HepG2 (cell line): ENCODE measurements around the gene KRT15. TPM values are rescaled to one million over a fixed set of nuclear protein-coding genes. Genes with fewer than 3 reads are reported as not detected.

Experiments used
- ATAC-seq: fragments of 200-7000 bp; cut with Tn5 transposase; 3 replicates; pipeline ENCODE4 v1.9.1; 2020; ENCODE audit warnings: mild to moderate bottlenecking, moderate library complexity
- BruUV-seq: library from RNA; stranded (reverse); fragments of 400-500 nt; replicated peaks from 2 replicates; lab custom pipeline; 2021; lab: Mats Ljungman, UMichigan
- CTCF ChIA-PET: fragments of 300-600 bp; formaldehyde crosslinking; extraction: SDS; loops from one replicate; lab custom pipeline; 2021; ENCODE audit warnings: low total read pairs, inconsistent platforms, low intra/inter-chr PET ratio; lab: Yijun Ruan, JAX
- POLR2A ChIA-PET: fragments of 350-600 bp; sonication (Branson Sonifier 250); formaldehyde crosslinking; loops from one replicate; lab custom pipeline; 2020; ENCODE audit warnings: antibody characterized with exemption, inconsistent platforms; lab: Yijun Ruan, JAX
- DNase-seq: peaks from one replicate; pipeline ENCODE4 v3.0.0-alpha.2; 2015; ENCODE audit warnings: low spot score
- FAIRE-seq: peaks from 3 replicates; lab custom pipeline; 2011; peaks lifted over from hg19 to GRCh38; lab: Jason Lieb, UNC
- H2AFZ ChIP-seq: one replicate; pipeline ENCODE4 v1.6.1; 2011; ENCODE audit warnings: low read length, inconsistent platforms
- H3K27ac ChIP-seq: fragments of 300-600 bp; 3 replicates; pipeline ENCODE4 v1.8.0; 2011; ENCODE audit warnings: mixed run types, mild to moderate bottlenecking, mixed read lengths, low read length, inconsistent platforms; ENCODE audit not compliant: insufficient read depth; ENCODE audit errors: extremely low read length
- H3K27me3 ChIP-seq, 2 experiments: fragments of 200-600 bp in 1 of 2; 2 replicates in 1 of 2; 3 replicates in 1 of 2; pipeline versions ENCODE4 v1.6.0 to v1.8.0; 2011; ENCODE audit warnings: low read length in 2 of 2, mild to moderate bottlenecking in 2 of 2, moderate library complexity in 2 of 2, inconsistent platforms in 1 of 2; ENCODE audit not compliant: insufficient read depth in 2 of 2, control insufficient read depth in 1 of 2
- H3K36me3 ChIP-seq, 2 experiments: fragments of 200-600 bp in 1 of 2; replicated peaks in 1 of 2; 2 replicates in 1 of 2; 3 replicates in 1 of 2; pipeline versions ENCODE4 v1.5.1 to v1.8.0; 2011; ENCODE audit warnings: low read length in 2 of 2, inconsistent platforms in 1 of 2; ENCODE audit not compliant: insufficient read depth in 2 of 2, control insufficient read depth in 1 of 2
- H3K4me1 ChIP-seq: 2 replicates; pipeline ENCODE4 v1.5.1; 2012; ENCODE audit warnings: low read length, inconsistent platforms; ENCODE audit not compliant: insufficient read depth
- H3K4me2 ChIP-seq: 2 replicates; pipeline ENCODE4 v1.6.0; 2011; ENCODE audit warnings: low read depth, low read length, inconsistent platforms
- H3K4me3 ChIP-seq, 3 experiments: fragments of 200-600 bp in 1 of 3; sonication (generic), shearing (Covaris generic) in 1 of 3; replicated peaks in 1 of 3; 2 replicates each; pipeline ENCODE4 v1.5.1; 2011 to 2016; ENCODE audit warnings: low read length in 3 of 3, inconsistent platforms in 2 of 3, low read depth in 2 of 3, mild to moderate bottlenecking in 2 of 3, control low read depth in 1 of 3, mixed read lengths in 1 of 3; ENCODE audit not compliant: insufficient read depth in 1 of 3
- H3K79me2 ChIP-seq: one replicate; pipeline ENCODE4 v1.6.1; 2011; ENCODE audit warnings: low read length, inconsistent platforms; ENCODE audit not compliant: insufficient read depth
- H3K9ac ChIP-seq: 2 replicates; pipeline ENCODE4 v1.6.0; 2011; ENCODE audit warnings: mild to moderate bottlenecking, low read depth, low read length, inconsistent platforms; ENCODE audit not compliant: insufficient read depth
- H3K9me3 ChIP-seq: 2 replicates; pipeline ENCODE4 v1.5.1; 2012; ENCODE audit warnings: mild to moderate bottlenecking, low read length
- H4K20me1 ChIP-seq: 2 replicates; pipeline ENCODE4 v1.6.0; 2011; ENCODE audit warnings: inconsistent platforms, mild to moderate bottlenecking, low read length, moderate library complexity; ENCODE audit not compliant: insufficient read depth
- CEBPB ChIP-seq: IDR thresholded peaks from 2 replicates; pipeline ENCODE4 v1.6.1; 2011; ENCODE audit warnings: low read depth, low read length, improper control_type of control experiment, borderline replicate concordance
- CERS6 ChIP-seq: sonication (generic); formaldehyde crosslinking; IDR thresholded peaks from 2 replicates; pipeline ENCODE4 v1.5.0; 2020; ENCODE audit warnings: missing genetic modification reagents
- E2F1 ChIP-seq: sonication (generic); formaldehyde crosslinking; IDR thresholded peaks from 2 replicates; pipeline ENCODE4 v1.5.0; 2020; ENCODE audit warnings: missing genetic modification reagents
- NR2F1 ChIP-seq, 2 experiments: fragments of 450-650 bp in 1 of 2; formaldehyde crosslinking in 1 of 2; IDR thresholded peaks; 2 replicates each; pipeline versions ENCODE4 v1.5.0 to v1.6.1; 2016 to 2020; ENCODE audit warnings: mild to moderate bottlenecking in 1 of 2, missing compliant biosample characterization in 1 of 2, missing genetic modification reagents in 1 of 2, moderate library complexity in 1 of 2
- RFXANK ChIP-seq: IDR thresholded peaks from 2 replicates; pipeline ENCODE4 v1.6.1; 2016
- SIX4 ChIP-seq: sonication (generic); formaldehyde crosslinking; IDR thresholded peaks from 2 replicates; pipeline ENCODE4 v1.4.0; 2020; ENCODE audit warnings: missing genetic modification reagents
- SNAPC2 ChIP-seq: sonication (generic); formaldehyde crosslinking; IDR thresholded peaks from 2 replicates; pipeline ENCODE4 v1.8.1; 2022; ENCODE audit warnings: mild to moderate bottlenecking, missing genetic modification reagents
- ZNF136 ChIP-seq: sonication (generic); formaldehyde crosslinking; IDR thresholded peaks from 2 replicates; pipeline ENCODE4 v1.8.1; 2022; ENCODE audit warnings: low read depth, mild to moderate bottlenecking, moderate library complexity, missing genetic modification reagents
- ZNF329 ChIP-seq: sonication (generic); formaldehyde crosslinking; IDR thresholded peaks from 2 replicates; pipeline ENCODE4 v1.9.0; 2021; ENCODE audit warnings: low read depth, mild to moderate bottlenecking, missing genetic modification reagents
- ZNF503 ChIP-seq: sonication (generic); formaldehyde crosslinking; IDR thresholded peaks from 2 replicates; pipeline ENCODE4 v1.4.0; 2020; ENCODE audit warnings: missing genetic modification reagents
- ZNF530 ChIP-seq: sonication (generic); formaldehyde crosslinking; IDR thresholded peaks from 2 replicates; pipeline ENCODE4 v1.5.0; 2020; ENCODE audit warnings: low read depth, mild to moderate bottlenecking, missing genetic modification reagents
- ZNF619 ChIP-seq: sonication (generic); formaldehyde crosslinking; IDR thresholded peaks from 2 replicates; pipeline ENCODE4 v1.4.0; 2020; ENCODE audit warnings: mild to moderate bottlenecking, missing genetic modification reagents
- ZNF672 ChIP-seq: sonication (generic); formaldehyde crosslinking; IDR thresholded peaks from 2 replicates; pipeline ENCODE4 v1.8.1; 2022; ENCODE audit warnings: missing genetic modification reagents
- ZNF740 ChIP-seq: sonication (generic); formaldehyde crosslinking; IDR thresholded peaks from 2 replicates; pipeline ENCODE4 v1.4.0; 2020; ENCODE audit warnings: missing genetic modification reagents
- WGBS: methylation state at CpG from one replicate; pipeline ENCODE4 v1.1.6; 2017; ENCODE audit warnings: low lambda C conversion rate; 5-methylcytosine and 5-hydroxymethylcytosine counted together
- in situ Hi-C: cut with HindIII; loops from 2 replicates; pipeline ENCODE4 v1.10.0; 2017; ENCODE audit warnings: low pct_unique_long_range_greater_than_20kb; ENCODE audit not compliant: extremely low pct_ligation_motif_present
- intact Hi-C: fragments of 100-400 bp; cut with micrococcal nuclease; formaldehyde crosslinking; loops from one replicate; pipeline ENCODE4 v1.10.0; 2022; ENCODE audit not compliant: unreplicated experiment
- polyA plus RNA-seq, 8 experiments: library from polyadenylated mRNA; depleted of rRNA in 3 of 8; stranded (reverse) in 7 of 8; unstranded in 1 of 8; fragments of >200 nt; fragmentation: Illumina TruSeq in 4 of 8; extraction: Trizol in 4 of 8; gene quantifications; 2 replicates each; pipeline versions ENCODE4 v1.2.1 to v1.2.3, GENCODE V29; 2011 to 2016; ENCODE audit warnings: low read depth in 4 of 8, missing spikeins in 1 of 8, mixed read lengths in 1 of 8; ENCODE audit not compliant: insufficient read depth in 1 of 8
- total RNA-seq, 5 experiments: library from RNA; depleted of rRNA; stranded (reverse); fragments of >200 nt; fragmentation: Illumina TruSeq; extraction: Trizol; gene quantifications; 2 replicates each; pipeline ENCODE4 v1.2.3, GENCODE V29; 2016; ENCODE audit warnings: low read depth in 1 of 5

KRT15 gene
- total and polyA plus RNA-seq, 2 of the 13 experiments (the other 11 are each of a cell fraction or from before 2014, with no cell fraction given) = 0.46 to 0.63 TPM

- Histone ChIP-seq H4K20me1 (no peaks in the 10 kb centered on the region), H2AFZ (no peak overlapping the region), H3K79me2 (no peaks in the 10 kb centered on the region), H3K9ac (no peak overlapping the region), H3K27ac (no peak overlapping the region), H3K4me2 (no peak overlapping the region), H3K36me3 (no peaks in the 10 kb centered on the region), H3K9me3 (no peaks in the 10 kb centered on the region), H3K4me1 (no peaks in the 10 kb centered on the region), H3K27me3 (peaks cover 2 to 28% of the 10 kb centered on the region in 2 experiments; a peak in 3 of 5 replicates), H3K4me3 (no peak overlapping the region)
- CTCF ChIA-PET = no interaction called here
- no peak for TF ChIP-seq ZNF503 (CRISPR knock-in tag)
- in situ Hi-C loops (no loop called here), intact Hi-C loops (no loop called here)
- DNase-seq (no peak), ATAC-seq (no peak), FAIRE-seq (no peak)
- POLR2A ChIA-PET = no interaction called here
- no TSS peak for BruUV-seq
- WGBS = 2% methylated on average over 8 of the region's 8 CpGs
These were observed 43.8 kb downstream of the KRT15 start for GRCh38 chr17:41474863-41475262.

GRCh38 chr17:41468346-41468745 lies 50.3 kb downstream of the KRT15 start:
- no peak for TF ChIP-seq NR2F1 (CRISPR knock-in tag; IDR thresholded peaks at IDR 0.05)
- no peak for TF ChIP-seq SIX4 (CRISPR knock-in tag)
- no peak for TF ChIP-seq CEBPB
- TF ChIP-seq ZNF619 (CRISPR knock-in tag) = no peak
- TF ChIP-seq CERS6 (CRISPR knock-in tag) = no peak
- no peak for TF ChIP-seq ZNF740 (CRISPR knock-in tag)
- no peak for TF ChIP-seq ZNF329 (CRISPR knock-in tag)
- no peak for TF ChIP-seq RFXANK (CRISPR knock-in tag)
- no peak for TF ChIP-seq ZNF672 (CRISPR knock-in tag)
- TF ChIP-seq ZNF530 (CRISPR knock-in tag) = no peak
- TF ChIP-seq SNAPC2 (CRISPR knock-in tag) = no peak
- TF ChIP-seq E2F1 = no peak
- TF ChIP-seq ZNF136 (CRISPR knock-in tag) = no peak
- no peaks in the 10 kb centered on the region for H3K4me1 ChIP-seq
- no peaks in the 10 kb centered on the region for H3K36me3 ChIP-seq
- H3K9me3 ChIP-seq = no peaks in the 10 kb centered on the region
- POLR2A ChIA-PET = no interaction called here
- ATAC-seq (no peak), DNase-seq (no peak), FAIRE-seq (no peak)
- H4K20me1 ChIP-seq = no peaks in the 10 kb centered on the region
- H3K9ac ChIP-seq = no peak overlapping the region
- BruUV-seq = no TSS peak
- no peak overlapping the region for H3K4me3 ChIP-seq
- no peak overlapping the region for H2AFZ ChIP-seq
- peaks cover 2 to 47% of the 10 kb centered on the region in 2 experiments; a peak in 3 of 5 replicates for H3K27me3 ChIP-seq
- H3K79me2 ChIP-seq = no peaks in the 10 kb centered on the region
- no peak overlapping the region for H3K4me2 ChIP-seq
- in situ Hi-C loops = no loop called here
- CTCF ChIA-PET = no interaction called here
- intact Hi-C loops = no loop called here
- no peak overlapping the region for H3K27ac ChIP-seq
